ENCODE results near the gene SHMT2.

Gene SHMT2

DNA sequence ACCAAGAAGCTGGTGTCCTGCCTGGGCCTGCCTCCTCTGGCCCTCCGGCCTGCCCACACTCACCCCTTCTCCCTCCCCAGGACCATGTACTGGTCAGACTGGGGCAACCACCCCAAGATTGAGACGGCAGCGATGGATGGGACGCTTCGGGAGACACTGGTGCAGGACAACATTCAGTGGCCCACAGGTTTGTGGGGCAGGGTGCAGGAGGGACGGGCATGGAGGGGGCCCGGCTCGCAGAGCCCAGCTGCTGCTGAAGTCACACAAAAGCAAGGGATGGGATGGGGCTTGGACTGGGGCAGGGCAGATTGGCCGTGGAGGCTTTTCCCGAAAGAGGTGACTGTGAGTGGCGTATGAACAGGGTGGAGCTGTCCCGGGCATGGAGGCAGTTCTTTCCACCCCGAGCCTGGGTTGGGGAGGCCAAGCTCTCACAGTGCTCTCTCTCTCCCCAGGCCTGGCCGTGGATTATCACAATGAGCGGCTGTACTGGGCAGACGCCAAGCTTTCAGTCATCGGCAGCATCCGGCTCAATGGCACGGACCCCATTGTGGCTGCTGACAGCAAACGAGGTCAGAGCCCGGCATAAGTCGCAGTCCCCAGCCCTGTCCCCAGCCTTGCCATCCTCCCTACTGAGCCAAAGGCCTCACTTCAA lies 20.8 kb upstream of the SHMT2 start:
- TF ChIP-seq, protein P1, sequence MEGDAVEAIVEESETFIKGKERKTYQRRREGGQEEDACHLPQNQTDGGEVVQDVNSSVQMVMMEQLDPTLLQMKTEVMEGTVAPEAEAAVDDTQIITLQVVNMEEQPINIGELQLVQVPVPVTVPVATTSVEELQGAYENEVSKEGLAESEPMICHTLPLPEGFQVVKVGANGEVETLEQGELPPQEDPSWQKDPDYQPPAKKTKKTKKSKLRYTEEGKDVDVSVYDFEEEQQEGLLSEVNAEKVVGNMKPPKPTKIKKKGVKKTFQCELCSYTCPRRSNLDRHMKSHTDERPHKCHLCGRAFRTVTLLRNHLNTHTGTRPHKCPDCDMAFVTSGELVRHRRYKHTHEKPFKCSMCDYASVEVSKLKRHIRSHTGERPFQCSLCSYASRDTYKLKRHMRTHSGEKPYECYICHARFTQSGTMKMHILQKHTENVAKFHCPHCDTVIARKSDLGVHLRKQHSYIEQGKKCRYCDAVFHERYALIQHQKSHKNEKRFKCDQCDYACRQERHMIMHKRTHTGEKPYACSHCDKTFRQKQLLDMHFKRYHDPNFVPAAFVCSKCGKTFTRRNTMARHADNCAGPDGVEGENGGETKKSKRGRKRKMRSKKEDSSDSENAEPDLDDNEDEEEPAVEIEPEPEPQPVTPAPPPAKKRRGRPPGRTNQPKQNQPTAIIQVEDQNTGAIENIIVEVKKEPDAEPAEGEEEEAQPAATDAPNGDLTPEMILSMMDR (IDR thresholded peaks at IDR 0.05; ENCODE audit: low read depth, low read length, missing control alignments) = no peak
- no peak for DNase-seq (ENCODE audit: low read depth)
- H3K4me3 ChIP-seq (ENCODE audit: low read depth, low read length) = no peak overlapping the region

DNA sequence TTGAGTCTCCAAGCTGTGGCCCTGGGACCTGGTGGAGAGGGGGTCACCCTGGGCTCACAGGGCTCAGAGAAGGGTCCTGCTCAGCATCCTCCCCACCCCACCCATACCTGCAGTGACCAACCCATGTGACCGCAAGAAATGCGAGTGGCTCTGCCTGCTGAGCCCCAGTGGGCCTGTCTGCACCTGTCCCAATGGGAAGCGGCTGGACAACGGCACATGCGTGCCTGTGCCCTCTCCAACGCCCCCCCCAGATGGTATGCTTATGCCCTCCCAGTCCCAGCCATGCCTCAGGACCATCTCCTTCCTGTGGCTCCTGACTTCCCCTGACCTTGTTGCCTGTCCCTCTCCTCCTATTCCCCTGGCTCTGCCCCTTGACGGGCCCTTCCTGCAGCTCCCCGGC lies 19.6 kb upstream of the SHMT2 start:
- H3K4me3 ChIP-seq (ENCODE audit: low read depth, low read length) = no peak overlapping the region
- DNase-seq (ENCODE audit: low read depth) = no peak
- TF ChIP-seq, protein P1 (IDR thresholded peaks at IDR 0.05; ENCODE audit: low read depth, low read length, missing control alignments) = no peak

DNA sequence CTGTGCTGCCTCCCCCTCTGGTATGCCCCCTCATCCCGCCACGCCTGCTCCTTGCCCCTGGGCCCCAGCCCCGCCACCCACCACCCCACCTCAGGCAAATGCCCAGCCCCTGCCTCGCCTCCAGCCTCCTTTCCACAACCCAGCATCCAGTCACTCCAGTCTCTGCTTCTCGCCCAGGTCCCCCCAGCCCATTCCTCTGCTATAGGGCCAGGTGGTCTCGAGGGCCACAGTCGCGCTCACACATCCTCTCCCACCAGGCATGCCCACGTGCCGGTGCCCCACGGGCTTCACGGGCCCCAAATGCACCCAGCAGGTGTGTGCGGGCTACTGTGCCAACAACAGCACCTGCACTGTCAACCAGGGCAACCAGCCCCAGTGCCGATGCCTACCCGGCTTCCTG lies 19.1 kb upstream of the SHMT2 start:
- no peak overlapping the region for H3K4me3 ChIP-seq (ENCODE audit: low read depth, low read length)
- TF ChIP-seq, protein P1 (IDR thresholded peaks at IDR 0.05; ENCODE audit: low read depth, low read length, missing control alignments) = no peak
- no peak for DNase-seq (ENCODE audit: low read depth)

DNA sequence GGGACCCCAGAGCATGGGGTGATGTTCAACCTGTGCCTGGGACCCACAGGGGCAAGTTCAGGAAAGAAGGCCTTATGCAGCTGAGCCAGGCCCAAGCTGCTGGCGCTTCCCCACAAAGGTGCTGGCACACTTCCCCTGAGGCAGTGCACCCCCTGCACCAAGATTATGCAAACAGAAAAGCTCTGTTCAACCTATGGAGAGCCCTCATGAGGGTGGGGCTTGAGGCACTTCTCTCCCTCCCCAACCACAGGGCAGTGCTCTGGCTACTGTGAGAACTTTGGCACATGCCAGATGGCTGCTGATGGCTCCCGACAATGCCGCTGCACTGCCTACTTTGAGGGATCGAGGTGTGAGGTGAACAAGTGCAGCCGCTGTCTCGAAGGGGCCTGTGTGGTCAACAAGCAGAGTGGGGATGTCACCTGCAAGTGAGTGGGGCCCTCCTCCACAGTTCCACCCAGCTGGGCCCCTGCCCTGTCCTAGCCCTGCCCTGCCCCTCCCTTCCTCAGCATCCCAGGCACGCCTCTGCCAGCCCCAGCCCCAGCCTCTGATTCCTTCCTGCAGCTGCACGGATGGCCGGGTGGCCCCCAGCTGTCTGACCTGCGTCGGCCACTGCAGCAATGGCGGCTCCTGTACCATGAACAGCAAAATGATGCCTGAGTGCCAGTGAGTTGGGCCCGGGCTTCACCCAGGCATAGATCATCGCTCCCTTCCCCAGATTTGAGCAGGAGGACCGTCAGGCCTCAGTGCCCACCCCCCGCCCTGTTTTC lies 18.4 kb upstream of the SHMT2 start:
- H3K4me3 ChIP-seq (ENCODE audit: low read depth, low read length) = no peak overlapping the region
- no peak for DNase-seq (ENCODE audit: low read depth)
- TF ChIP-seq, protein P1 (IDR thresholded peaks at IDR 0.05; ENCODE audit: low read depth, low read length, missing control alignments) = no peak

DNA sequence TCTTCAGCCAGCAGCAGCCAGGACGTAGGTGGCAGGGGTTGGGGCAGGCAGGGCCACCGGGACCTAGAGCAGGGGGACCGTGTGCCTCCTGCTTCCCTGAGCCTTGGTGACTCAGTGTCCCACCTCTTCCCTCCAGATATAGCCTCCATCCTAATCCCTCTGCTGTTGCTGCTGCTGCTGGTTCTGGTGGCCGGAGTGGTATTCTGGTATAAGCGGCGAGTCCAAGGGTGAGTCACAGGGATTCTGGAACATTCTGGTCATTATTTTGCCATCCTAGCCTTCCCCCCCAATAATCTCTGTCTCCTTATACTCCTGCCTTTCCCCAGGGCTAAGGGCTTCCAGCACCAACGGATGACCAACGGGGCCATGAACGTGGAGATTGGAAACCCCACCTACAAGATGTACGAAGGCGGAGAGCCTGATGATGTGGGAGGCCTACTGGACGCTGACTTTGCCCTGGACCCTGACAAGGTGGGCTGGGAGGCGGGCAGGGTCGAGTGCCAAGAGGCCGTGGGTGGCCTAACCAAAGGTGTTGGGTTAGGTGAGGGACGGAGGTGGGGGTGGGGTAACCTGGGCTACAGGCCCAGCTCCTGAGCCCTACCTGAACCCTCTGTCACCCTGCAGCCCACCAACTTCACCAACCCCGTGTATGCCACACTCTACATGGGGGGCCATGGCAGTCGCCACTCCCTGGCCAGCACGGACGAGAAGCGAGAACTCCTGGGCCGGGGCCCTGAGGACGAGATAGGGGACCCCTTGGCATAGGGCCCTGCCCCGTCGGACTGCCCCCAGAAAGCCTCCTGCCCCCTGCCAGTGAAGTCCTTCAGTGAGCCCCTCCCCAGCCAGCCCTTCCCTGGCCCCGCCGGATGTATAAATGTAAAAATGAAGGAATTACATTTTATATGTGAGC lies 17.5 kb upstream of the SHMT2 start:
- TF ChIP-seq, protein P1 (IDR thresholded peaks at IDR 0.05; ENCODE audit: low read depth, low read length, missing control alignments) = no peak
- DNase-seq (ENCODE audit: low read depth) = no peak
- H3K4me3 ChIP-seq (ENCODE audit: low read depth, low read length) = no peak overlapping the region

DNA sequence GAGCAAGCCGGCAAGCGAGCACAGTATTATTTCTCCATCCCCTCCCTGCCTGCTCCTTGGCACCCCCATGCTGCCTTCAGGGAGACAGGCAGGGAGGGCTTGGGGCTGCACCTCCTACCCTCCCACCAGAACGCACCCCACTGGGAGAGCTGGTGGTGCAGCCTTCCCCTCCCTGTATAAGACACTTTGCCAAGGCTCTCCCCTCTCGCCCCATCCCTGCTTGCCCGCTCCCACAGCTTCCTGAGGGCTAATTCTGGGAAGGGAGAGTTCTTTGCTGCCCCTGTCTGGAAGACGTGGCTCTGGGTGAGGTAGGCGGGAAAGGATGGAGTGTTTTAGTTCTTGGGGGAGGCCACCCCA lies 16.8 kb upstream of the SHMT2 start:
- TF ChIP-seq, protein P1 (IDR thresholded peaks at IDR 0.05; ENCODE audit: low read depth, low read length, missing control alignments) = no peak
- H3K4me3 ChIP-seq (ENCODE audit: low read depth, low read length) = no peak overlapping the region
- no peak for DNase-seq (ENCODE audit: low read depth)

All from GM12864 (cell line).